Hepatocyte (in vitro differentiated cells): Measurements from ENCODE around the gene RNF148. TPM values are rescaled to one million over a fixed set of nuclear protein-coding genes. Genes with fewer than 3 reads are reported as not detected.

Experiments used
- DNase-seq: peaks from one replicate; pipeline ENCODE4 v3.0.0-alpha.2; 2016; ENCODE audit warnings: low spot score
- H2AFZ ChIP-seq: fragments of 200-600 bp; sonication (generic); 2 replicates; pipeline ENCODE4 v1.6.0; 2016; ENCODE audit warnings: antibody characterized with exemption, mild to moderate bottlenecking
- H3K27ac ChIP-seq: fragments of 200-600 bp; sonication (generic); 2 replicates; pipeline ENCODE4 v1.5.1; 2016; ENCODE audit warnings: mild to moderate bottlenecking
- H3K27me3 ChIP-seq: fragments of 200-600 bp; sonication (generic); 2 replicates; pipeline ENCODE4 v1.6.1; 2016
- H3K36me3 ChIP-seq: fragments of 200-600 bp; sonication (generic); replicated peaks from 2 replicates; pipeline ENCODE4 v1.5.1; 2016; ENCODE audit warnings: low read depth; ENCODE audit not compliant: insufficient read depth
- H3K4me1 ChIP-seq: fragments of 200-600 bp; sonication (generic); 2 replicates; pipeline ENCODE4 v1.5.1; 2016; ENCODE audit warnings: mild to moderate bottlenecking, moderate library complexity; ENCODE audit not compliant: insufficient read depth
- H3K4me2 ChIP-seq: fragments of 200-600 bp; sonication (generic); 2 replicates; pipeline ENCODE4 v1.6.0; 2016
- H3K4me3 ChIP-seq: fragments of 200-600 bp; sonication (generic); 2 replicates; pipeline ENCODE4 v1.5.1; 2016; ENCODE audit warnings: mild to moderate bottlenecking
- H3K79me2 ChIP-seq: fragments of 200-600 bp; sonication (generic); 2 replicates; pipeline ENCODE4 v1.6.0; 2017; ENCODE audit warnings: mild to moderate bottlenecking
- H3K9me2 ChIP-seq: fragments of 200-600 bp; sonication (generic); replicated peaks from 2 replicates; pipeline ENCODE4 v1.6.0; 2017; ENCODE audit warnings: mild to moderate bottlenecking; ENCODE audit not compliant: insufficient read depth
- H3K9me3 ChIP-seq: fragments of 200-600 bp; sonication (generic); 2 replicates; pipeline ENCODE4 v1.5.1; 2016; ENCODE audit warnings: low read depth, mild to moderate bottlenecking
- H4K20me1 ChIP-seq: fragments of 200-600 bp; sonication (generic); 2 replicates; pipeline ENCODE4 v1.6.0; 2016; ENCODE audit warnings: mild to moderate bottlenecking; ENCODE audit not compliant: insufficient read depth, poor library complexity, severe bottlenecking
- EZH2 ChIP-seq: fragments of 200-600 bp; sonication (generic); IDR thresholded peaks from 2 replicates; pipeline ENCODE4 v1.6.1; 2016; ENCODE audit warnings: antibody characterized with exemption, mild to moderate bottlenecking, borderline replicate concordance
- EZH2phosphoT487 ChIP-seq: fragments of 200-600 bp; sonication (generic); IDR thresholded peaks from one replicate; pipeline ENCODE4 v1.6.1; 2018; ENCODE audit warnings: antibody characterized with exemption, mild to moderate bottlenecking, low read depth, moderate library complexity; ENCODE audit not compliant: unreplicated experiment, severe bottlenecking
- WGBS: methylation state at CpG from one replicate; pipeline ENCODE4 v1.1.6; 2016; ENCODE audit warnings: low lambda C conversion rate; ENCODE audit errors: missing lambda C conversion rate; 5-methylcytosine and 5-hydroxymethylcytosine counted together
- polyA plus RNA-seq: library from polyadenylated mRNA; unstranded; fragments of >200 nt; fragmentation: Nextera tagmentation; extraction: Ambion mirVana; gene quantifications from 2 replicates; pipeline ENCODE4 v1.2.1, GENCODE V29; 2016
- total RNA-seq: library from RNA; depleted of rRNA; stranded (reverse); fragments of >200 nt; gene quantifications from 2 replicates; pipeline ENCODE4 v1.2.3, GENCODE V29; 2014
- TF ChIP-seq, protein P1 (sequence below): fragments of 200-600 bp; sonication (generic); IDR thresholded peaks from 2 replicates; pipeline ENCODE4 v1.5.1; 2016; ENCODE audit warnings: antibody characterized with exemption, mild to moderate bottlenecking; ENCODE audit not compliant: poor library complexity

The RNF148 gene
- total and polyA plus RNA-seq, 2 experiments from 2014 or later: 0.48 to 2.2 TPM

DNA sequence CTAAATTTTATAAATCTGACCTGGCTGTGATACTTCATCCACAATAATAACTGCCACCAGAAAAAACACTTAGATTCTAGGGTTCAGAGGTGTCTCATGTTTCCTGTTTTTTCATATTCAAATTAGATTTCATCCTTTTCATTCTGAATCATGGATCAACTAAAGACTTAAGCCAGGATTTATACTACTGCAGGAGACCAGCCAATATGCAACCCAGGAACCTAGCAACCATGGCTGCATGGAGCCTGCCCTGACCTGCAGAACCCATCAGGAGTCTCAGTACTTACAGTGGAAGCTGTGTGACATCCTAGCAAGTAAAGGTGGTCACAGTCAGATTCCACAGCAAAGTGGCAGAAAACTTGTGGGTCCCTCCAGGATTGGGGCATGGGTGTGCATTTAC is 40.5 kb upstream of the RNF148 start:
- DNase-seq: no peak
- TF ChIP-seq EZH2phosphoT487 (no peak), EZH2 (no peak)
- TF ChIP-seq, protein P1, sequence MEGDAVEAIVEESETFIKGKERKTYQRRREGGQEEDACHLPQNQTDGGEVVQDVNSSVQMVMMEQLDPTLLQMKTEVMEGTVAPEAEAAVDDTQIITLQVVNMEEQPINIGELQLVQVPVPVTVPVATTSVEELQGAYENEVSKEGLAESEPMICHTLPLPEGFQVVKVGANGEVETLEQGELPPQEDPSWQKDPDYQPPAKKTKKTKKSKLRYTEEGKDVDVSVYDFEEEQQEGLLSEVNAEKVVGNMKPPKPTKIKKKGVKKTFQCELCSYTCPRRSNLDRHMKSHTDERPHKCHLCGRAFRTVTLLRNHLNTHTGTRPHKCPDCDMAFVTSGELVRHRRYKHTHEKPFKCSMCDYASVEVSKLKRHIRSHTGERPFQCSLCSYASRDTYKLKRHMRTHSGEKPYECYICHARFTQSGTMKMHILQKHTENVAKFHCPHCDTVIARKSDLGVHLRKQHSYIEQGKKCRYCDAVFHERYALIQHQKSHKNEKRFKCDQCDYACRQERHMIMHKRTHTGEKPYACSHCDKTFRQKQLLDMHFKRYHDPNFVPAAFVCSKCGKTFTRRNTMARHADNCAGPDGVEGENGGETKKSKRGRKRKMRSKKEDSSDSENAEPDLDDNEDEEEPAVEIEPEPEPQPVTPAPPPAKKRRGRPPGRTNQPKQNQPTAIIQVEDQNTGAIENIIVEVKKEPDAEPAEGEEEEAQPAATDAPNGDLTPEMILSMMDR: no peak
- Histone ChIP-seq H3K4me3 (no peak overlapping the region), H3K4me2 (no peak overlapping the region), H3K36me3 (no peaks in the 10 kb centered on the region), H2AFZ (no peak overlapping the region), H3K9me3 (no peaks in the 10 kb centered on the region), H3K27me3 (no peaks in the 10 kb centered on the region), H3K79me2 (no peaks in the 10 kb centered on the region), H4K20me1 (no peaks in the 10 kb centered on the region), H3K27ac (no peak overlapping the region), H3K4me1 (no peaks in the 10 kb centered on the region), H3K9me2 (no peaks in the 10 kb centered on the region)

- no peaks in the 10 kb centered on the region for H3K9me3 ChIP-seq
- 74% methylated on average over 2 of the region's 2 CpGs for WGBS
- no peaks in the 10 kb centered on the region for H3K79me2 ChIP-seq
- H3K4me2 ChIP-seq: no peak overlapping the region
- no peaks in the 10 kb centered on the region for H3K4me1 ChIP-seq
- no peak overlapping the region for H3K27ac ChIP-seq
- no peaks in the 10 kb centered on the region for H3K9me2 ChIP-seq
- H3K36me3 ChIP-seq: no peaks in the 10 kb centered on the region
- DNase-seq: no peak
- H4K20me1 ChIP-seq: no peaks in the 10 kb centered on the region
- no peaks in the 10 kb centered on the region for H3K27me3 ChIP-seq
- no peak overlapping the region for H3K4me3 ChIP-seq
- no peak for TF ChIP-seq EZH2phosphoT487
- no peak for TF ChIP-seq EZH2
- TF ChIP-seq, protein P1: no peak
- no peak overlapping the region for H2AFZ ChIP-seq
Measured at GRCh38 chr7:122738947-122739346, 36.2 kb upstream of the RNF148 start.

DNA sequence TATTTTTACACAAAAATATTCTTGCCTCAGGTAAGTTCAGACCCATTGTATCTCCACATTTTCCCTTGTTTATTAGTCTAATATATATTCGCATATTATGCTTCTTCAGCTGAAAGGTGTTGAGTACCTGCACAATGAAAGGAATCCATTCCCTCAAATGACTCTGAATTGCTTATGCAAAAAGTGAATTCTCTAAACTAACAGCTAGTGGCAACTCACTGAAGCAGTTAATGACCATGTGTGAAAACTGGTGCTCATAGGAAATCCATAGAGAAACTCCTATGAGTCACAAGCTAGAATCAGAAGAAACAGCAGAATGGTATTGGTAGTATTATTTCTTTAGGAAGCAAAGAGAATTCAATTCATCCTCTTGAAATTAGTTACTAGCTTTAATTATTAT is 33.5 kb upstream of the RNF148 start:
- DNase-seq: no peak
- H3K27ac ChIP-seq: no peak overlapping the region
- H3K4me3 ChIP-seq: no peak overlapping the region
- no peaks in the 10 kb centered on the region for H3K27me3 ChIP-seq
- TF ChIP-seq EZH2 (no peak), EZH2phosphoT487 (no peak)
- TF ChIP-seq, protein P1: no peak
- no peaks in the 10 kb centered on the region for H3K4me1 ChIP-seq
- no peak overlapping the region for H3K4me2 ChIP-seq
- no peaks in the 10 kb centered on the region for H3K9me2 ChIP-seq
- WGBS: 100% methylated on average over 1 of the region's 1 CpG
- H2AFZ ChIP-seq: no peak overlapping the region
- H4K20me1 ChIP-seq: no peaks in the 10 kb centered on the region
- H3K36me3 ChIP-seq: no peaks in the 10 kb centered on the region
- H3K79me2 ChIP-seq: no peaks in the 10 kb centered on the region
- no peaks in the 10 kb centered on the region for H3K9me3 ChIP-seq

GRCh38 chr7:122727759-122728158 is 25.0 kb upstream of the RNF148 start:
- no peak for DNase-seq
- H3K4me1 ChIP-seq: no peaks in the 10 kb centered on the region
- no peaks in the 10 kb centered on the region for H3K9me3 ChIP-seq
- 96% methylated on average over 1 of the region's 1 CpG for WGBS
- no peaks in the 10 kb centered on the region for H3K27me3 ChIP-seq
- H4K20me1 ChIP-seq: no peaks in the 10 kb centered on the region
- no peaks in the 10 kb centered on the region for H3K36me3 ChIP-seq
- peaks cover 2% of the 10 kb centered on the region for H3K79me2 ChIP-seq
- H3K4me3 ChIP-seq: no peak overlapping the region
- H2AFZ ChIP-seq: no peak overlapping the region
- H3K27ac ChIP-seq: no peak overlapping the region
- no peak for TF ChIP-seq EZH2phosphoT487
- no peak for TF ChIP-seq EZH2
- TF ChIP-seq, protein P1: no peak
- H3K9me2 ChIP-seq: no peaks in the 10 kb centered on the region
- no peak overlapping the region for H3K4me2 ChIP-seq
